ENCODE results near the gene LINGO1. TPM values are rescaled to one million over a fixed set of nuclear protein-coding genes. Genes with fewer than 3 reads are reported as not detected.

LINGO1 gene
- total and polyA plus RNA-seq, 9 of the 15 experiments (the other 6 are each of a cell fraction or from before 2014, with no cell fraction given): 0.07 to 15.3 (median 2.1) TPM

DNA sequence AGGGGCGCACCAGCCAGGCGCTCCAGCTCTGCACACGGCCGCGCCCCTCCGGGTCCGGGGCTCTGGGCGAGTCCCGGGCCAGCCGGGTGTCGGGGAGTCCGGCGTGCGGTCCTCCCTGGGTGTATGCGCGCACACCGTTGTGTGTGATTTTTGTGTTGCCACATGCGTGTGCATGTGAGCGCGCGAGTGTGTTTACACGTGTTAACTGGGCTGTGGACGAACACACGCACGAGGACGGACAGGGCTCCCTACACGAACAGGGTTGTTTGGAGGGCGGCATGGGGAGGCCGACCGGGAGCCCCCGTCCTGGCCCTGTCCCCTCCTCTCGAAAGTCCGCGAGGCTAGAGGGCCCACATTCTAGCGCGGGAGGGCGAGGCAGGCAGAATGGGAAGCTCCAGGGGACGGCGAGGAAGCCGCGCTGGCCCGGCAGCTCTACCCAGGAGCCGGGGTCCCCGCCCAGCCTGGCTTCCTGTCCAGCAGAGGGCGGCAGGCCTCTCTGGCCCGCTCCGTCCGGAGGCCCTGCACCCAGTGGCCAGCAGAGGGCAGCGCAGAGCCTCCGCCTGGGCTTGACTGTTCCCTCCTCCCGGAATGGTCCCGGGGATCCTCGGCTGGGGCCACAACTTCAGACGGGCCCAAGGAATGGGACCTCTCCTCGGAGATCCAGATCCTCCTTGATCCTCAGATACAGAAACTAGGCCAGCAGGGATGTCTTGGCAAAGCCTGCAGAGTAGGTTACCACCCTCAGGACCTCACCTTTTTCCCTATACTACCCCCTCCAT, 611 bp upstream of the LINGO1 start (continued):
- TF ChIP-seq ZNF217 (CRISPR knock-in tag; IDR thresholded peaks at IDR 0.05) (no peak), JUND (IDR thresholded peaks at IDR 0.05; ENCODE audit: borderline replicate concordance, low read depth, low read length) (peak; percentile 53; the same call in 1 of the 2 replicates), JUND (tag; IDR thresholded peaks at IDR 0.05; ENCODE audit: borderline replicate concordance, low read depth, low read length) (no peak; the same call in 2 of the 3 replicates), RAD21 (CRISPR knock-in tag; conservative IDR thresholded peaks at IDR 0.05 in 1 of 2, IDR thresholded peaks at IDR 0.05 in 1 of 2) (peak; percentile 80 to 95), XRCC4 (IDR thresholded peaks at IDR 0.05; ENCODE audit: extremely low read depth, insufficient read depth, insufficient read length) (no peak), CEBPG (CRISPR knock-in tag; IDR thresholded peaks at IDR 0.05) (no peak), CEBPG (tag; conservative IDR thresholded peaks at IDR 0.05 in 1 of 2, IDR thresholded peaks at IDR 0.05 in 1 of 2) (no peak), ETV5 (CRISPR knock-in tag; IDR thresholded peaks at IDR 0.05; ENCODE audit: low read depth) (peak; percentile 86; the same call in 1 of the 2 replicates), ZBTB8A (IDR thresholded peaks at IDR 0.05; ENCODE audit: partially characterized antibody) (no peak)
- TF ChIP-seq, protein P1, sequence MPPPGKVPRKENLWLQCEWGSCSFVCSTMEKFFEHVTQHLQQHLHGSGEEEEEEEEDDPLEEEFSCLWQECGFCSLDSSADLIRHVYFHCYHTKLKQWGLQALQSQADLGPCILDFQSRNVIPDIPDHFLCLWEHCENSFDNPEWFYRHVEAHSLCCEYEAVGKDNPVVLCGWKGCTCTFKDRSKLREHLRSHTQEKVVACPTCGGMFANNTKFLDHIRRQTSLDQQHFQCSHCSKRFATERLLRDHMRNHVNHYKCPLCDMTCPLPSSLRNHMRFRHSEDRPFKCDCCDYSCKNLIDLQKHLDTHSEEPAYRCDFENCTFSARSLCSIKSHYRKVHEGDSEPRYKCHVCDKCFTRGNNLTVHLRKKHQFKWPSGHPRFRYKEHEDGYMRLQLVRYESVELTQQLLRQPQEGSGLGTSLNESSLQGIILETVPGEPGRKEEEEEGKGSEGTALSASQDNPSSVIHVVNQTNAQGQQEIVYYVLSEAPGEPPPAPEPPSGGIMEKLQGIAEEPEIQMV (tag; conservative IDR thresholded peaks at IDR 0.05; ENCODE audit: low read depth): no peak
- TF ChIP-seq, protein P2, sequence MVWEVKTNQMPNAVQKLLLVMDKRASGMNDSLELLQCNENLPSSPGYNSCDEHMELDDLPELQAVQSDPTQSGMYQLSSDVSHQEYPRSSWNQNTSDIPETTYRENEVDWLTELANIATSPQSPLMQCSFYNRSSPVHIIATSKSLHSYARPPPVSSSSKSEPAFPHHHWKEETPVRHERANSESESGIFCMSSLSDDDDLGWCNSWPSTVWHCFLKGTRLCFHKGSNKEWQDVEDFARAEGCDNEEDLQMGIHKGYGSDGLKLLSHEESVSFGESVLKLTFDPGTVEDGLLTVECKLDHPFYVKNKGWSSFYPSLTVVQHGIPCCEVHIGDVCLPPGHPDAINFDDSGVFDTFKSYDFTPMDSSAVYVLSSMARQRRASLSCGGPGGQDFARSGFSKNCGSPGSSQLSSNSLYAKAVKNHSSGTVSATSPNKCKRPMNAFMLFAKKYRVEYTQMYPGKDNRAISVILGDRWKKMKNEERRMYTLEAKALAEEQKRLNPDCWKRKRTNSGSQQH (CRISPR knock-in tag; IDR thresholded peaks at IDR 0.05): no peak
